H1 (cell line): ENCODE measurements around the gene FBXO41. TPM values are rescaled to one million over a fixed set of nuclear protein-coding genes. Genes with fewer than 3 reads are reported as not detected.

Experiments used
- CTCF ChIA-PET: fragments of 300-600 bp; sonication (Branson Sonifier 250); formaldehyde crosslinking; loops from one replicate; lab custom pipeline; 2021; ENCODE audit not compliant: partially characterized antibody; lab: Charles Lee
- POLR2A ChIA-PET: fragments of 300-600 bp; sonication (Branson Sonifier 250); formaldehyde crosslinking; loops from one replicate; lab custom pipeline; 2021; ENCODE audit warnings: inconsistent platforms; ENCODE audit not compliant: partially characterized antibody; lab: Charles Lee
- DNase-seq, 2 experiments: peaks; one replicate each; pipeline versions ENCODE4 v3.0.0 to v3.0.0-alpha.2; 2010 to 2022; ENCODE audit warnings: low spot score in 2 of 2, low read depth in 1 of 2, mixed read lengths in 1 of 2
- FAIRE-seq: peaks from 2 replicates; lab custom pipeline; 2011; peaks lifted over from hg19 to GRCh38; lab: Jason Lieb, UNC
- H2AFZ ChIP-seq: 2 replicates; pipeline ENCODE4 v1.8.1; 2012; ENCODE audit warnings: low read length, inconsistent platforms
- H2AK5ac ChIP-seq: 2 replicates; pipeline ENCODE4 v1.6.1; 2013; ENCODE audit warnings: low read depth, low read length
- H2BK120ac ChIP-seq: replicated peaks from 2 replicates; pipeline ENCODE3; 2013; ENCODE audit warnings: low read depth, low read length, inconsistent platforms
- H2BK12ac ChIP-seq: 2 replicates; pipeline ENCODE4 v1.6.1; 2013; ENCODE audit warnings: low read depth, low read length
- H2BK15ac ChIP-seq: 2 replicates; pipeline ENCODE4 v1.6.1; 2013; ENCODE audit warnings: low read length
- H2BK20ac ChIP-seq: 2 replicates; pipeline ENCODE4 v1.6.1; 2013; ENCODE audit warnings: low read length
- H2BK5ac ChIP-seq: 2 replicates; pipeline ENCODE4 v1.6.1; 2013; ENCODE audit warnings: low read depth, low read length
- H3K14ac ChIP-seq: 2 replicates; pipeline ENCODE4 v1.6.1; 2013; ENCODE audit warnings: inconsistent platforms; ENCODE audit not compliant: insufficient read length
- H3K18ac ChIP-seq: 2 replicates; pipeline ENCODE4 v1.6.1; 2013; ENCODE audit warnings: low read length; ENCODE audit errors: extremely low read depth
- H3K23ac ChIP-seq: 2 replicates; pipeline ENCODE4 v1.6.1; 2013; ENCODE audit warnings: inconsistent platforms; ENCODE audit not compliant: insufficient read length
- H3K23me2 ChIP-seq: 2 replicates; pipeline ENCODE4 v1.6.1; 2013; ENCODE audit warnings: low read depth, low read length
- H3K27ac ChIP-seq: 2 replicates; pipeline ENCODE4 v1.6.1; 2011; ENCODE audit warnings: low read depth, low read length, inconsistent platforms
- H3K27me3 ChIP-seq, 4 experiments: replicated peaks in 1 of 4; 1 replicate in 1 of 4; 2 replicates in 3 of 4; pipeline versions ENCODE4 v1.6.1 to v1.8.1; 2011 to 2013; ENCODE audit warnings: low read length in 3 of 4, mild to moderate bottlenecking in 3 of 4, inconsistent platforms in 2 of 4, mixed read lengths in 2 of 4, moderate library complexity in 1 of 4; ENCODE audit not compliant: control insufficient read depth in 3 of 4, insufficient read depth in 3 of 4; ENCODE audit errors: extremely low read depth in 1 of 4
- H3K36me3 ChIP-seq, 4 experiments: 2 replicates each; pipeline versions ENCODE4 v1.6.1 to v1.8.1; 2011 to 2013; ENCODE audit warnings: mild to moderate bottlenecking in 4 of 4, low read length in 3 of 4, moderate library complexity in 2 of 4, control low read depth in 1 of 4, inconsistent platforms in 1 of 4; ENCODE audit not compliant: insufficient read depth in 4 of 4, control insufficient read depth in 2 of 4
- H3K4ac ChIP-seq: replicated peaks from 2 replicates; pipeline ENCODE3; 2013; ENCODE audit warnings: low read length, low read depth, mixed read lengths, inconsistent platforms; ENCODE audit not compliant: insufficient read length
- H3K4me1 ChIP-seq, 4 experiments: replicated peaks in 1 of 4; 1 replicate in 1 of 4; 2 replicates in 3 of 4; pipeline versions ENCODE4 v1.6.1 to v1.8.1; 2011 to 2013; ENCODE audit warnings: low read length in 3 of 4, inconsistent platforms in 2 of 4, mixed read lengths in 1 of 4; ENCODE audit not compliant: insufficient read depth in 4 of 4, control insufficient read depth in 3 of 4
- H3K4me2 ChIP-seq, 2 experiments: 2 replicates each; pipeline versions ENCODE4 v1.6.1 to v1.8.1; 2011 to 2013; ENCODE audit warnings: low read depth in 2 of 2, low read length in 2 of 2, control low read depth in 1 of 2, inconsistent platforms in 1 of 2, mild to moderate bottlenecking in 1 of 2; ENCODE audit not compliant: insufficient read depth in 1 of 2
- H3K4me3 ChIP-seq, 4 experiments: fragments of 200-600, 300-600 bp in 1 of 4; sonication (generic), shearing (Covaris generic), sonication (Bioruptor Twin) in 1 of 4; 2 replicates each; pipeline versions ENCODE4 v1.5.1 to v1.8.1; 2011 to 2016; ENCODE audit warnings: low read length in 4 of 4, low read depth in 3 of 4, control low read depth in 2 of 4, inconsistent platforms in 2 of 4, mild to moderate bottlenecking in 2 of 4, mixed read lengths in 1 of 4, moderate library complexity in 1 of 4; ENCODE audit not compliant: insufficient read depth in 2 of 4; ENCODE audit errors: extremely low read depth in 1 of 4
- H3K56ac ChIP-seq: replicated peaks from 2 replicates; pipeline ENCODE3; 2013; ENCODE audit warnings: low read depth, mild to moderate bottlenecking, mixed read lengths, low read length, inconsistent platforms; ENCODE audit not compliant: insufficient read length
- H3K79me1 ChIP-seq: 2 replicates; pipeline ENCODE4 v1.6.1; 2013; ENCODE audit warnings: low read depth, low read length, control low read depth
- H3K79me2 ChIP-seq, 2 experiments: 2 replicates each; pipeline versions ENCODE4 v1.6.1 to v1.8.1; 2012 to 2013; ENCODE audit warnings: low read length in 2 of 2, mild to moderate bottlenecking in 2 of 2, inconsistent platforms in 1 of 2; ENCODE audit not compliant: insufficient read depth in 2 of 2, control insufficient read depth in 1 of 2
- H3K9ac ChIP-seq, 4 experiments: replicated peaks in 1 of 4; 1 replicate in 1 of 4; 2 replicates in 3 of 4; pipeline versions ENCODE4 v1.6.1 to v1.8.1; 2011 to 2013; ENCODE audit warnings: low read depth in 3 of 4, low read length in 3 of 4, control low read depth in 2 of 4, mild to moderate bottlenecking in 2 of 4, moderate library complexity in 2 of 4, inconsistent platforms in 1 of 4; ENCODE audit errors: extremely low read depth in 1 of 4
- H3K9me3 ChIP-seq, 2 experiments: 2 replicates each; pipeline versions ENCODE4 v1.6.1 to v1.8.1; 2012 to 2013; ENCODE audit warnings: mild to moderate bottlenecking in 2 of 2, moderate library complexity in 2 of 2, control low read depth in 1 of 2, inconsistent platforms in 1 of 2, low read depth in 1 of 2, low read length in 1 of 2, mixed read lengths in 1 of 2; ENCODE audit not compliant: insufficient read depth in 2 of 2
- H4K20me1 ChIP-seq, 2 experiments: replicated peaks in 1 of 2; 2 replicates each; pipeline versions ENCODE3 to v1.8.1; 2011 to 2013; ENCODE audit warnings: inconsistent platforms in 2 of 2, low read length in 2 of 2, mild to moderate bottlenecking in 1 of 2; ENCODE audit not compliant: insufficient read depth in 2 of 2, control insufficient read depth in 1 of 2
- H4K5ac ChIP-seq: 2 replicates; pipeline ENCODE4 v1.6.1; 2013; ENCODE audit warnings: low read length, low read depth, mixed read lengths, inconsistent platforms; ENCODE audit not compliant: insufficient read length
- H4K8ac ChIP-seq: 2 replicates; pipeline ENCODE4 v1.8.0; 2013; ENCODE audit warnings: mild to moderate bottlenecking, moderate library complexity, low read length, inconsistent platforms; ENCODE audit not compliant: insufficient read depth; ENCODE audit errors: extremely low read depth
- H4K91ac ChIP-seq: replicated peaks from 2 replicates; pipeline ENCODE3; 2013; ENCODE audit warnings: low read length, mixed read lengths, inconsistent platforms; ENCODE audit not compliant: insufficient read length
- CREB1 ChIP-seq: IDR thresholded peaks from 2 replicates; pipeline ENCODE4 v1.6.1; 2012; ENCODE audit warnings: inconsistent platforms
- EGR1 ChIP-seq: IDR thresholded peaks from 2 replicates; pipeline ENCODE4 v1.6.1; 2011; ENCODE audit warnings: low read depth, low read length, borderline replicate concordance
- MAFK ChIP-seq: IDR thresholded peaks from 2 replicates; pipeline ENCODE4 v1.6.1; 2012; ENCODE audit warnings: low read depth, mild to moderate bottlenecking, improper control_type of control experiment, low read length
- YY1 ChIP-seq: IDR thresholded peaks from 2 replicates; pipeline ENCODE4 v1.6.1; 2011; ENCODE audit warnings: low read depth, mild to moderate bottlenecking, low read length
- WGBS, 2 experiments: shearing (Covaris generic) in 1 of 2; methylation state at CpG; one replicate each; pipeline versions ENCODE4 v1.1.6 to v1.1.7; 2013 to 2015; ENCODE audit warnings: low lambda C conversion rate in 2 of 2, mixed read lengths in 2 of 2, inconsistent platforms in 1 of 2, low coverage in 1 of 2, missing lambda C conversion rate in 1 of 2; ENCODE audit not compliant: insufficient replicate concordance in 2 of 2, insufficient coverage in 1 of 2, insufficient read length in 1 of 2; ENCODE audit errors: extremely low coverage in 1 of 2, missing lambda C conversion rate in 1 of 2; 5-methylcytosine and 5-hydroxymethylcytosine counted together
- polyA plus RNA-seq, 7 experiments: library from polyadenylated mRNA; depleted of rRNA in 3 of 7; stranded (reverse) in 5 of 7; unstranded in 2 of 7; fragments of >200 nt in 5 of 7; fragments of 200-250 nt in 2 of 7; gene quantifications; 1 replicate in 5 of 7; 2 replicates in 1 of 7; 4 replicates in 1 of 7; pipeline versions ENCODE4 v1.2.1 to v1.2.3, GENCODE V29; 2011 to 2013; ENCODE audit warnings: missing spikeins in 2 of 7, mixed read lengths in 2 of 7
- total RNA-seq: library from RNA; stranded (reverse); fragmentation: NEBNext Ultra II Directional; extraction: Animal tissue kit (Norgen Biotek cat#: 25700); gene quantifications from 2 replicates; pipeline ENCODE4 v1.2.1, GENCODE V29; 2021

Gene FBXO41
- total and polyA plus RNA-seq, 2 of the 8 experiments (the other 6 are each of a cell fraction or from before 2014, with no cell fraction given) = 11.2 to 14.3 TPM

GRCh38 chr2:73272270-73272669 lies 12.0 kb downstream of the FBXO41 start:
- CTCF ChIA-PET = interaction anchor here (0.7 to 13.4 kb wide), 7 partner anchors 9 to 60 kb away, joined by 3 to 122 read pairs (median 4); partner anchors contain the start of genes EGR4 and PRADC1
- no peak overlapping the region for H3K4me2 ChIP-seq

More at GRCh38 chr2:73272270-73272669, 12.0 kb downstream of the FBXO41 start:
- Histone ChIP-seq H4K5ac (no peak overlapping the region), H3K4me1 (peaks cover 0 to 10% (median 6%) of the 10 kb centered on the region in 4 experiments; a peak in 5 of 7 replicates), H3K79me1 (0 out of 2 replicates have a peak, but pooled peaks cover 2% of the 10 kb centered on the region), H3K23ac (no peak overlapping the region), H2BK20ac (no peak overlapping the region), H3K56ac (no peak overlapping the region), H3K18ac (no peak overlapping the region), H4K20me1 (peaks cover 5 to 23% of the 10 kb centered on the region in 2 experiments), H3K79me2 (no peaks in the 10 kb centered on the region), H3K9me3 (no peaks in the 10 kb centered on the region), H2BK120ac (no peak overlapping the region), H3K9ac (no peak overlapping the region), H3K4ac (no peak overlapping the region), H4K91ac (no peak overlapping the region), H3K23me2 (peaks cover 10% of the 10 kb centered on the region; the same call in 1 of the 2 replicates), H2BK15ac (no peak overlapping the region), H2BK5ac (no peak overlapping the region), H3K4me3 (no peak overlapping the region; a peak in 2 of 8 replicates), H4K8ac (no peak overlapping the region), H2BK12ac (no peak overlapping the region), H3K14ac (no peak overlapping the region), H2AK5ac (no peak overlapping the region), H3K27ac (no peak overlapping the region), H2AFZ (no peak overlapping the region), H3K27me3 (peaks cover 0 to 28% (median 22%) of the 10 kb centered on the region in 4 experiments; a peak in 6 of 7 replicates), H3K36me3 (no peaks in the 10 kb centered on the region)
- TF ChIP-seq CREB1 = no peak
- TF ChIP-seq MAFK = no peak
- TF ChIP-seq YY1 = no peak
- no peak for TF ChIP-seq EGR1
- DNase-seq (no peak), FAIRE-seq (no peak)
- POLR2A ChIA-PET = interaction anchor here (0.5 kb wide), 1 partner anchor 41 kb away, joined by 4 read pairs; no protein-coding TSS in a partner anchor
- WGBS, 2 experiments = 95% methylated on average over 1 of the region's 1 CpG; no CpG with 5 or more reads in 1 of the 2 experiments
